HepG2 (cell line): Measurements from ENCODE around the gene GNL1. TPM values are rescaled to one million over a fixed set of nuclear protein-coding genes. Genes with fewer than 3 reads are reported as not detected.

Experiments
- ATAC-seq: fragments of 200-7000 bp; cut with Tn5 transposase; 3 replicates; pipeline ENCODE4 v1.9.1; 2020; ENCODE audit warnings: mild to moderate bottlenecking, moderate library complexity
- BruUV-seq: library from RNA; stranded (reverse); fragments of 400-500 nt; replicated peaks from 2 replicates; lab custom pipeline; 2021; lab: Mats Ljungman, UMichigan
- CTCF ChIA-PET: fragments of 300-600 bp; formaldehyde crosslinking; extraction: SDS; loops from one replicate; lab custom pipeline; 2021; ENCODE audit warnings: low total read pairs, inconsistent platforms, low intra/inter-chr PET ratio; lab: Yijun Ruan, JAX
- POLR2A ChIA-PET: fragments of 350-600 bp; sonication (Branson Sonifier 250); formaldehyde crosslinking; loops from one replicate; lab custom pipeline; 2020; ENCODE audit warnings: antibody characterized with exemption, inconsistent platforms; lab: Yijun Ruan, JAX
- DNase-seq: peaks from one replicate; pipeline ENCODE4 v3.0.0-alpha.2; 2015; ENCODE audit warnings: low spot score
- FAIRE-seq: peaks from 3 replicates; lab custom pipeline; 2011; peaks lifted over from hg19 to GRCh38; lab: Jason Lieb, UNC
- H2AFZ ChIP-seq: one replicate; pipeline ENCODE4 v1.6.1; 2011; ENCODE audit warnings: low read length, inconsistent platforms
- H3K27ac ChIP-seq: fragments of 300-600 bp; 3 replicates; pipeline ENCODE4 v1.8.0; 2011; ENCODE audit warnings: mixed run types, mild to moderate bottlenecking, mixed read lengths, low read length, inconsistent platforms; ENCODE audit not compliant: insufficient read depth; ENCODE audit errors: extremely low read length
- H3K27me3 ChIP-seq, 2 experiments: fragments of 200-600 bp in 1 of 2; 2 replicates in 1 of 2; 3 replicates in 1 of 2; pipeline versions ENCODE4 v1.6.0 to v1.8.0; 2011; ENCODE audit warnings: low read length in 2 of 2, mild to moderate bottlenecking in 2 of 2, moderate library complexity in 2 of 2, inconsistent platforms in 1 of 2; ENCODE audit not compliant: insufficient read depth in 2 of 2, control insufficient read depth in 1 of 2
- H3K36me3 ChIP-seq, 2 experiments: fragments of 200-600 bp in 1 of 2; replicated peaks in 1 of 2; 2 replicates in 1 of 2; 3 replicates in 1 of 2; pipeline versions ENCODE4 v1.5.1 to v1.8.0; 2011; ENCODE audit warnings: low read length in 2 of 2, inconsistent platforms in 1 of 2; ENCODE audit not compliant: insufficient read depth in 2 of 2, control insufficient read depth in 1 of 2
- H3K4me1 ChIP-seq: 2 replicates; pipeline ENCODE4 v1.5.1; 2012; ENCODE audit warnings: low read length, inconsistent platforms; ENCODE audit not compliant: insufficient read depth
- H3K4me2 ChIP-seq: 2 replicates; pipeline ENCODE4 v1.6.0; 2011; ENCODE audit warnings: low read depth, low read length, inconsistent platforms
- H3K4me3 ChIP-seq, 3 experiments: fragments of 200-600 bp in 1 of 3; sonication (generic), shearing (Covaris generic) in 1 of 3; replicated peaks in 1 of 3; 2 replicates each; pipeline ENCODE4 v1.5.1; 2011 to 2016; ENCODE audit warnings: low read length in 3 of 3, inconsistent platforms in 2 of 3, low read depth in 2 of 3, mild to moderate bottlenecking in 2 of 3, control low read depth in 1 of 3, mixed read lengths in 1 of 3; ENCODE audit not compliant: insufficient read depth in 1 of 3
- H3K79me2 ChIP-seq: one replicate; pipeline ENCODE4 v1.6.1; 2011; ENCODE audit warnings: low read length, inconsistent platforms; ENCODE audit not compliant: insufficient read depth
- H3K9ac ChIP-seq: 2 replicates; pipeline ENCODE4 v1.6.0; 2011; ENCODE audit warnings: mild to moderate bottlenecking, low read depth, low read length, inconsistent platforms; ENCODE audit not compliant: insufficient read depth
- H3K9me3 ChIP-seq: 2 replicates; pipeline ENCODE4 v1.5.1; 2012; ENCODE audit warnings: mild to moderate bottlenecking, low read length
- H4K20me1 ChIP-seq: 2 replicates; pipeline ENCODE4 v1.6.0; 2011; ENCODE audit warnings: inconsistent platforms, mild to moderate bottlenecking, low read length, moderate library complexity; ENCODE audit not compliant: insufficient read depth
- BCL6 ChIP-seq: IDR thresholded peaks from 2 replicates; pipeline ENCODE4 v1.6.1; 2016; ENCODE audit warnings: missing genetic modification reagents, missing compliant biosample characterization
- DPF2 ChIP-seq: sonication (generic); formaldehyde crosslinking; IDR thresholded peaks from 2 replicates; pipeline ENCODE4 v1.4.0; 2020; ENCODE audit warnings: mild to moderate bottlenecking, low read depth, missing genetic modification reagents, borderline replicate concordance
- ELF3 ChIP-seq: IDR thresholded peaks from 2 replicates; pipeline ENCODE4 v1.6.1; 2016; ENCODE audit warnings: missing genetic modification reagents, missing compliant biosample characterization
- ISL2 ChIP-seq: sonication (generic); formaldehyde crosslinking; IDR thresholded peaks from 2 replicates; pipeline ENCODE4 v1.5.0; 2020; ENCODE audit warnings: missing genetic modification reagents
- NR2F2 ChIP-seq: IDR thresholded peaks from 2 replicates; pipeline ENCODE4 v1.6.1; 2012; ENCODE audit warnings: low read depth, inconsistent platforms, borderline replicate concordance
- YEATS4 ChIP-seq: sonication (generic); formaldehyde crosslinking; IDR thresholded peaks from 2 replicates; pipeline ENCODE4 v1.4.0; 2020; ENCODE audit warnings: missing genetic modification reagents, borderline replicate concordance
- ZBTB8A ChIP-seq: sonication (generic); formaldehyde crosslinking; IDR thresholded peaks from 2 replicates; pipeline ENCODE4 v1.4.0; 2020; ENCODE audit warnings: mild to moderate bottlenecking, low read depth, missing genetic modification reagents, borderline replicate concordance
- ZNF546 ChIP-seq: sonication (generic); formaldehyde crosslinking; conservative IDR thresholded peaks from 2 replicates; pipeline ENCODE4 v1.8.1; 2023; ENCODE audit warnings: mild to moderate bottlenecking, missing genetic modification reagents
- ZNF567 ChIP-seq: sonication (generic); formaldehyde crosslinking; IDR thresholded peaks from 2 replicates; pipeline ENCODE4 v1.8.1; 2023; ENCODE audit warnings: mild to moderate bottlenecking, missing genetic modification reagents, borderline replicate concordance
- ZSCAN31 ChIP-seq: sonication (generic); formaldehyde crosslinking; IDR thresholded peaks from 2 replicates; pipeline ENCODE4 v1.5.0; 2020; ENCODE audit warnings: low read depth, mild to moderate bottlenecking, missing genetic modification reagents
- WGBS: methylation state at CpG from one replicate; pipeline ENCODE4 v1.1.6; 2017; ENCODE audit warnings: low lambda C conversion rate; 5-methylcytosine and 5-hydroxymethylcytosine counted together
- in situ Hi-C: cut with HindIII; loops from 2 replicates; pipeline ENCODE4 v1.10.0; 2017; ENCODE audit warnings: low pct_unique_long_range_greater_than_20kb; ENCODE audit not compliant: extremely low pct_ligation_motif_present
- intact Hi-C: fragments of 100-400 bp; cut with micrococcal nuclease; formaldehyde crosslinking; loops from one replicate; pipeline ENCODE4 v1.10.0; 2022; ENCODE audit not compliant: unreplicated experiment
- polyA plus RNA-seq, 8 experiments: library from polyadenylated mRNA; depleted of rRNA in 3 of 8; stranded (reverse) in 7 of 8; unstranded in 1 of 8; fragments of >200 nt; fragmentation: Illumina TruSeq in 4 of 8; extraction: Trizol in 4 of 8; gene quantifications; 2 replicates each; pipeline versions ENCODE4 v1.2.1 to v1.2.3, GENCODE V29; 2011 to 2016; ENCODE audit warnings: low read depth in 4 of 8, missing spikeins in 1 of 8, mixed read lengths in 1 of 8; ENCODE audit not compliant: insufficient read depth in 1 of 8
- total RNA-seq, 5 experiments: library from RNA; depleted of rRNA; stranded (reverse); fragments of >200 nt; fragmentation: Illumina TruSeq; extraction: Trizol; gene quantifications; 2 replicates each; pipeline ENCODE4 v1.2.3, GENCODE V29; 2016; ENCODE audit warnings: low read depth in 1 of 5
- TF ChIP-seq, protein P1 (sequence below): sonication (generic); formaldehyde crosslinking; IDR thresholded peaks from 2 replicates; pipeline ENCODE4 v1.4.0; 2020; ENCODE audit warnings: missing genetic modification reagents, mild to moderate bottlenecking, borderline replicate concordance
- TF ChIP-seq, protein P2 (sequence below): sonication (generic); formaldehyde crosslinking; IDR thresholded peaks from 2 replicates; pipeline ENCODE4 v1.5.1; 2020; ENCODE audit warnings: mild to moderate bottlenecking, missing genetic modification reagents, moderate library complexity
- TF ChIP-seq, protein P3 (sequence below): sonication (generic); formaldehyde crosslinking; IDR thresholded peaks from 2 replicates; pipeline ENCODE4 v1.4.0; 2020; ENCODE audit warnings: mild to moderate bottlenecking, missing genetic modification reagents

The GNL1 gene
- total and polyA plus RNA-seq, 2 of the 13 experiments (the other 11 are each of a cell fraction or from before 2014, with no cell fraction given), result 35.0 to 55.6 TPM

DNA sequence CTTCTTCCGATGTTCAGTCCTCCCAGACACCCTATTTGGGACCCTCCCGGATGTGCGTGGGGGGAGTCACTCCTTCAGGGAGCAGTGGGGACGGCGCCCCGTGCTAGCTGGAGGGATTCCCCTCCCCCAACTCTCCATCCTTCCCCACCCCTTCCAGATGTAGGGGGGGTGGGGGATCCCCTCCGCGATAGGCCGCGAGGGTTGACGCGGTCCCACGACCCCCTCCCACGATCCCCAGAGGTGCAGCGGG is 548 bp downstream of the GNL1 start:
- POLR2A ChIA-PET, result interaction anchor here (1.5 to 4.3 kb wide), 8 partner anchors 10 to 74 kb away, joined by 3 to 74 read pairs (median 11); partner anchors contain the start of gene ABCF1
- no peaks in the 10 kb centered on the region for H3K9me3 ChIP-seq
- peaks cover 27% of the 10 kb centered on the region for H3K79me2 ChIP-seq
- in situ Hi-C loops, result no loop called here
- ATAC-seq, result no peak
- 3% methylated on average over 15 of the region's 15 CpGs for WGBS
- no peak overlapping the region for H2AFZ ChIP-seq
- no TSS peak for BruUV-seq
- peaks cover 11% of the 10 kb centered on the region for H4K20me1 ChIP-seq
- DNase-seq, result no peak
- peaks cover 26% of the 10 kb centered on the region for H3K4me1 ChIP-seq
- CTCF ChIA-PET, result no interaction called here
- peak overlapping the region; percentile 85 for H3K9ac ChIP-seq
- no peaks in the 10 kb centered on the region; a peak in 1 of 5 replicates for H3K27me3 ChIP-seq
- H3K4me2 ChIP-seq, result peak overlapping the region; percentile 92
- peaks cover 16 to 38% of the 10 kb centered on the region in 2 experiments for H3K36me3 ChIP-seq
- no peak for FAIRE-seq
- peak overlapping the region; percentile 94 for H3K27ac ChIP-seq
- peak overlapping the region; percentile 87 to 93 (median 90) for H3K4me3 ChIP-seq
- intact Hi-C loops, result loop anchor here (2.0 kb wide), 1 partner anchor 161 kb away; the partner anchor contains the start of gene MDC1
- TF ChIP-seq ELF3, result peak; percentile 11; the same call in 1 of the 2 replicates
- TF ChIP-seq NR2F2, result 0 out of 2 replicates have a peak, but pooled peaks have one; percentile 10
- TF ChIP-seq ZSCAN31 (CRISPR knock-in tag), result no peak; the same call in 1 of the 2 replicates
- no peak for TF ChIP-seq ISL2 (CRISPR knock-in tag)
- TF ChIP-seq ZBTB8A, result 0 out of 2 replicates have a peak, but pooled peaks have one; percentile 62
- TF ChIP-seq, protein P1, sequence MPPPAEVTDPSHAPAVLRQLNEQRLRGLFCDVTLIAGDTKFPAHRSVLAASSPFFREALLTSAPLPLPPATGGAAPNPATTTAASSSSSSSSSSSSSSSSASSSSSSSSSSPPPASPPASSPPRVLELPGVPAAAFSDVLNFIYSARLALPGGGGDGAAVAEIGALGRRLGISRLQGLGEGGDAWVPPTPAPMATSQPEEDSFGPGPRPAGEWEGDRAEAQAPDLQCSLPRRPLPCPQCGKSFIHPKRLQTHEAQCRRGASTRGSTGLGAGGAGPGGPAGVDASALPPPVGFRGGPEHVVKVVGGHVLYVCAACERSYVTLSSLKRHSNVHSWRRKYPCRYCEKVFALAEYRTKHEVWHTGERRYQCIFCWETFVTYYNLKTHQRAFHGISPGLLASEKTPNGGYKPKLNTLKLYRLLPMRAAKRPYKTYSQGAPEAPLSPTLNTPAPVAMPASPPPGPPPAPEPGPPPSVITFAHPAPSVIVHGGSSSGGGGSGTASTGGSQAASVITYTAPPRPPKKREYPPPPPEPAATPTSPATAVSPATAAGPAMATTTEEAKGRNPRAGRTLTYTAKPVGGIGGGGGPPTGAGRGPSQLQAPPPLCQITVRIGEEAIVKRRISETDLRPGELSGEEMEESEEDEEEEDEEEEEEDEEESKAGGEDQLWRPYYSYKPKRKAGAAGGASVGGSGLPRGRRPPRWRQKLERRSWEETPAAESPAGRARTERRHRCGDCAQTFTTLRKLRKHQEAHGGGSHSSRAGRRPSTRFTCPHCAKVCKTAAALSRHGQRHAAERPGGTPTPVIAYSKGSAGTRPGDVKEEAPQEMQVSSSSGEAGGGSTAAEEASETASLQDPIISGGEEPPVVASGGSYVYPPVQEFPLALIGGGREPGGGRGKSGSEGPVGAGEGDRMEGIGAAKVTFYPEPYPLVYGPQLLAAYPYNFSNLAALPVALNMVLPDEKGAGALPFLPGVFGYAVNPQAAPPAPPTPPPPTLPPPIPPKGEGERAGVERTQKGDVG (CRISPR knock-in tag), result peak; percentile 3; the same call in 1 of the 2 replicates
- 0 out of 2 replicates have a peak, but pooled peaks have one; percentile 44 for TF ChIP-seq DPF2 (CRISPR knock-in tag)
- TF ChIP-seq, protein P2, sequence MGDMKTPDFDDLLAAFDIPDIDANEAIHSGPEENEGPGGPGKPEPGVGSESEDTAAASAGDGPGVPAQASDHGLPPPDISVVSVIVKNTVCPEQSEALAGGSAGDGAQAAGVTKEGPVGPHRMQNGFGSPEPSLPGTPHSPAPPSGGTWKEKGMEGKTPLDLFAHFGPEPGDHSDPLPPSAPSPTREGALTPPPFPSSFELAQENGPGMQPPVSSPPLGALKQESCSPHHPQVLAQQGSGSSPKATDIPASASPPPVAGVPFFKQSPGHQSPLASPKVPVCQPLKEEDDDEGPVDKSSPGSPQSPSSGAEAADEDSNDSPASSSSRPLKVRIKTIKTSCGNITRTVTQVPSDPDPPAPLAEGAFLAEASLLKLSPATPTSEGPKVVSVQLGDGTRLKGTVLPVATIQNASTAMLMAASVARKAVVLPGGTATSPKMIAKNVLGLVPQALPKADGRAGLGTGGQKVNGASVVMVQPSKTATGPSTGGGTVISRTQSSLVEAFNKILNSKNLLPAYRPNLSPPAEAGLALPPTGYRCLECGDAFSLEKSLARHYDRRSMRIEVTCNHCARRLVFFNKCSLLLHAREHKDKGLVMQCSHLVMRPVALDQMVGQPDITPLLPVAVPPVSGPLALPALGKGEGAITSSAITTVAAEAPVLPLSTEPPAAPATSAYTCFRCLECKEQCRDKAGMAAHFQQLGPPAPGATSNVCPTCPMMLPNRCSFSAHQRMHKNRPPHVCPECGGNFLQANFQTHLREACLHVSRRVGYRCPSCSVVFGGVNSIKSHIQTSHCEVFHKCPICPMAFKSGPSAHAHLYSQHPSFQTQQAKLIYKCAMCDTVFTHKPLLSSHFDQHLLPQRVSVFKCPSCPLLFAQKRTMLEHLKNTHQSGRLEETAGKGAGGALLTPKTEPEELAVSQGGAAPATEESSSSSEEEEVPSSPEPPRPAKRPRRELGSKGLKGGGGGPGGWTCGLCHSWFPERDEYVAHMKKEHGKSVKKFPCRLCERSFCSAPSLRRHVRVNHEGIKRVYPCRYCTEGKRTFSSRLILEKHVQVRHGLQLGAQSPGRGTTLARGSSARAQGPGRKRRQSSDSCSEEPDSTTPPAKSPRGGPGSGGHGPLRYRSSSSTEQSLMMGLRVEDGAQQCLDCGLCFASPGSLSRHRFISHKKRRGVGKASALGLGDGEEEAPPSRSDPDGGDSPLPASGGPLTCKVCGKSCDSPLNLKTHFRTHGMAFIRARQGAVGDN, result peak; percentile 31; the same call in 1 of the 2 replicates
- TF ChIP-seq YEATS4 (CRISPR knock-in tag), result no peak
- TF ChIP-seq, protein P3, sequence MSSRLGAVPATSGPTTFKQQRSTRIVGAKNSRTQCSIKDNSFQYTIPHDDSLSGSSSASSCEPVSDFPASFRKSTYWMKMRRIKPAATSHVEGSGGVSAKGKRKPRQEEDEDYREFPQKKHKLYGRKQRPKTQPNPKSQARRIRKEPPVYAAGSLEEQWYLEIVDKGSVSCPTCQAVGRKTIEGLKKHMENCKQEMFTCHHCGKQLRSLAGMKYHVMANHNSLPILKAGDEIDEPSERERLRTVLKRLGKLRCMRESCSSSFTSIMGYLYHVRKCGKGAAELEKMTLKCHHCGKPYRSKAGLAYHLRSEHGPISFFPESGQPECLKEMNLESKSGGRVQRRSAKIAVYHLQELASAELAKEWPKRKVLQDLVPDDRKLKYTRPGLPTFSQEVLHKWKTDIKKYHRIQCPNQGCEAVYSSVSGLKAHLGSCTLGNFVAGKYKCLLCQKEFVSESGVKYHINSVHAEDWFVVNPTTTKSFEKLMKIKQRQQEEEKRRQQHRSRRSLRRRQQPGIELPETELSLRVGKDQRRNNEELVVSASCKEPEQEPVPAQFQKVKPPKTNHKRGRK (CRISPR knock-in tag), result 0 out of 2 replicates have a peak, but pooled peaks have one; percentile 68
- 0 out of 2 replicates have a peak, but pooled peaks have one; percentile 5 for TF ChIP-seq ZNF567 (CRISPR knock-in tag)
- 0 out of 2 replicates have a peak, but pooled peaks have one; percentile 80 for TF ChIP-seq ZNF546 (CRISPR knock-in tag)
- no peak for TF ChIP-seq BCL6 (CRISPR knock-in tag)
